T-helper 2 cell (primary cell): ENCODE measurements around the gene ITFG1.

Source experiments
- DNase-seq, 5 experiments: peaks; one replicate each; pipeline versions ENCODE4 v3.0.0 to v3.0.0-alpha.2; 2012 to 2022
- total RNA-seq, 2 donors: gene quantifications; one replicate each; lab custom pipeline; 2026; lab: John Stamatoyannopoulos, UW

The ITFG1 gene
- 23.7 to 33.9 reads per million in 2 donors for total RNA-seq

- peak; percentile 92 to 98 (median 94) for DNase-seq
Measured at GRCh38 chr16:47460711-47461597, at the start of gene ITFG1, which contains the start of gene PHKB. ITFG1 (minus strand) TSS chr16:47461063; CDS start chr16:47461045, 18 bp downstream. PHKB (plus strand) TSS chr16:47461331; CDS start chr16:47461351, 20 bp downstream.

DNA sequence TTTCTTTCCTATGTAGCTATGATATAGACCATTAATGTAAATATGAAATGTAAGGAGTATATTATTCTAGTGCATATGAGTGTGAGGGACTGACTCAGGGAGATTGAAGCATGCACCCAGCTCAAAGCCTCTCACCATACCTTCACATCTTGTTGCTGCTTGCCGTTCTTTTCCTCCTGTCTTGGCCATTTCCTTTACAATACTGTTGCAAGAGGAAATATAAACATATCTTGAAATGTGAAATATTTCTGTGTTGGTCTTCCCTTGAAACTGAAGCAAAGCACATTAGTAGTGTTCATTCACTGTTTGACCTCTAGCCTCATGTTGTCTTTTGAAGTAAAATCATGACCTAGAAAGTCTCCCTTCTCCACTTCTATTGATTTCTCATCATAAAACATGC lies 46.8 kb upstream of the ITFG1 start:
- no peak for DNase-seq

- DNase-seq, result no peak
Measured at GRCh38 chr16:47506800-47507199, 45.9 kb upstream of the ITFG1 start.

DNA sequence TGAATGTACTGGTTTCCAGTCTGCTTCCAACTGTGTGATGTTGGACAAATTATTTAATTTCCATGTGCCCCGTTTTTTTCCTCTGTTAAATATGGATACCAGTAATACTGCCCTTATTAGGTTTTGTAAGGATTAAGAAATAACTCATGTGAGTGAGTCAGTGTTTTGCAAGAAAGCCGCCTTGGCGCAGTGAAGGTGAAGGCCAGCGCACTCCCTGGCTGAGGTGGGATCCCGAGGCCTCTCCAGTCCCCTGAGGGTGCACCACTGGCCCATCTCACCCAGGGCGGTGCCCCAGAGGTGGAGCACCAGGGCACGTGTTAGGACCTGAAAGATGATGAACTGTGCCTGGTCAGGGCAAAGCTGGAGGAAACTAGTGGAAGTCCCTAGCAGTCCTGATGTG lies 43.7 kb upstream of the ITFG1 start:
- no peak for DNase-seq

- no peak for DNase-seq
Measured at GRCh38 chr16:47503936-47504335, 43.1 kb upstream of the ITFG1 start.

- DNase-seq, result no peak
Measured at GRCh38 chr16:47499700-47500264, 38.9 kb upstream of the ITFG1 start.

- no peak for DNase-seq
Measured at GRCh38 chr16:47499080-47499699, 38.3 kb upstream of the ITFG1 start.

DNA sequence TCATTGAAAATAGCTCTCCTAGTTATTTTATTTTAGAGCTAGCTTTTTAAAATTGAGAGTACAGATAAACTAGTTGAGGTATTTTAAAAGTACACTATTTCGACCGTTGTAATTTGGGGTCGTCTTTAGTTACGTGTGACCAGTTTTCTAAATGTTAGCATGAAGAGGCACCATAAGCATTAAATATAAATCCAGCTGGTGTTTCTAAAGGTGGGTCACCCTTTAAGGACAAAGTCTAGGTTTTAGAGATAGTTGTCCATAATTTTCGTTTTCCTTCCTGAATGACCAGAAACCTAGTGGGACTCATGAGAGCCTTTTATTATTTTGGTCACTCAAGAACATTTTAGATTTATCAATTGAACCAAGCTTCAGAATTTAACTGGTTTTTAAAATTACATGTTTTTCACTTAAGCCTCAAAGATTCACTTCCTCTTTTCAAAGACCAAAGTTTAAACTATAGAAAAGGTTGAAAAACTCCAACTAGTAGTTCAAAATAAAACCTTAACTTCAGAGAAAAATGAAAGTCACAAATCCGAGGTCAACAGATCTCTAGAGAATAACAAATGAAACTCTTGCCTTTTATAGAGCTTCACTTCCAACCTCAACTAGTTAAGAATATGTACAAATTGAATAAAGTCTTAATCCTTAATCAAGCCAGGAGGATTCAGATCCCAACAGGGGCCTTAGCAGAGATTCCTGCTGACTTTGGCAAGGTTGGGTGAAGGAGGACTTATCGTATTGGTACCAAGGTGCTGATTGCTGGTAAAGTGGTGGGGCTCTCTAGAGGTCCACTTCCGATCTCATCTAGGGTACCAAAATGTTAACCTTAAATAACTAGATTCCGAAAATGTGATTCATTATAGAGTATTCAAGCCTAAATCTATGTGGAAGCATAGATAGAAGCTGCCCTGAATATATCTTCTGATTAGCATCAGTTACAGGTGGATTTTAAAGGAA lies 32.8 kb upstream of the ITFG1 start:
- no peak for DNase-seq

- DNase-seq, result no peak
Measured at GRCh38 chr16:47492428-47493377, 31.8 kb upstream of the ITFG1 start.

- no peak for DNase-seq
Measured at GRCh38 chr16:47492036-47492427, 31.2 kb upstream of the ITFG1 start.

- no peak for DNase-seq
Measured at GRCh38 chr16:47490471-47490870, 29.6 kb upstream of the ITFG1 start.

DNA sequence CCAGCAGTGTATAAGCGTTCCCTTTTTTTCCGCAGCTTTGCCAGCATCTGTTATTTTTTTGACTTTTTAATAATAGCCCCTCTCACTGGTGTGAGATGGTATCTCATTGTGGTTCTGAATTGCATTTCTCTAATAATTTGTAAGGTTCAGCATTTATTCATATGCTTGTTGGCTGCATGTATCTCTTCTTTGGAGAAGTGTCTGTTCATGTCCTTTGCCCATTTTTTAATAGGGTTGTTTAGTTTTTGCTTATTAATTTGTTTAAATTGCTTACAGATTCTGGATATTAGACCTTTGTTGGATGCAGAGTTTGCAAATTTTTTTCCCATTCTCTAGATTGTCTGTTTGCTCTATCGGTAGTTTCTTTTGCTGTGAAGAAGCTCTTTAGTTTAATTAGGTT lies 27.2 kb upstream of the ITFG1 start:
- no peak for DNase-seq

DNA sequence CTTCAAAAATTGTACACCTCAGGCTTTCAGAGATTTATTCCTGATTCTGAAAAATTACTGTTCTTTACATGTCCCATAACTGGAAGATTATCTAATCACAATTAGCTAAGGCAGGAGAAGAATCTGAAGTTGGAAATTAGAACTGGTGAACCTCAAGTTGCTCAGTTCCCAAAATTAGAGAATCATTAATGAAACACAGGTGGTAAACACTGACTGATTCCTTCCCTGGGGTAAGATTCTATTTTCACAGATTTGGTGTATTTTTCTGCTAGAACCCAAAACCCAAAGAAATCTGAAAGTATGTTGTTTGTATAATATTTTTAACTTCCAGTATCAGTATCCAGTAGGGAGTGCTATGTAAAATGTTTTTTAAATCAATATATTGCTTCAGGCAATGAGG lies 26.0 kb upstream of the ITFG1 start:
- no peak for DNase-seq

- no peak for DNase-seq
Measured at GRCh38 chr16:47483616-47484015, 22.8 kb upstream of the ITFG1 start.

DNA sequence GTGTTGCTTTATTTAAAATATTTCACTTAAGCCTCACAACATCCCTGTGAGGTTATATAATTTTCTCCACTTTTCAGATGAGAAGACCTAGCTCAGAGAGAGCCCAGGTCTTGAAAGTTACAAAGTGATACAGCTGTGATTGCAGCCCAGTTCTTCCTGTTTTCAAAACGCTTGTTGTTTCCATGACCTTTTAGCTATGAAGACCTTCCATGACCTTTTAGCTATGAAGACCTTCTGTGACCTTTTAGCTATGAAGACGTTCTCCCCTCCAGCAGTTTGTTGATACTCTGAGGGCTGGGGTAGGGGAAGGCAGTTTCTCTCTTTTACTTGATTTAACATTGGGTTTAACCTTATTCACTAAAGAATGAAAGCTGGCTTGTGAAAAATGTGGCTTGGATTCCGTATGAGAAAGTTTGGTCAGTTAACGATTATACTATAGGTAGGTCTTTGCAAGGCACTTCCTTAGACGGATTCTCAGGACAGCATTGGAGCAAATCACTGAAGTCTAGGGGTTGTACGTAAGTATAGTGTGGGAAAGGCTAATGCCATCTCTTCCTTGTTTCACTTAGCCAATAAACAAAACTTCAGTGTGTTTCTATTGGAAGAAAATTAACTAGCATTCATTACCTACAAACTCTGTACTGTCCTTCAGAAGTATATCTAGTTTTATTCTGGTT lies 21.0 kb upstream of the ITFG1 start:
- no peak for DNase-seq

DNA sequence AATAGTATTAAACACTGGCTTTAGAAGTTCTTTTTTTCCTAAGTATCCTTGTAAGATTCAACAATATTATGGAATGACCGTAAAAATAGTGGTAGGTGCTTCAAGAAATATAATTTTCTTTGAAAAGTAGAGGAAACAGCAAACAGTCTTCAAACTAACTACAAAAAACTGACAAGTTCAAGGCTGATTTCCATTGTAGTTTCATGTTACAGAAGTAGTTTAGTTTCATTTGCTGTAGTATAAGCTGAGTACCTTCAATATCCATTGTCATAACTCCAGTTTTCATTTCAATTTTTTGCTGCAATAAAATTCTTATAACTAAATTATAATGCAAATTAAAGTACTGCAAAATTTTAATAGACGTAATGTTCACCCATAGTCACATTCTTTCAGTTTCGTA lies 19.5 kb upstream of the ITFG1 start:
- no peak for DNase-seq

DNA sequence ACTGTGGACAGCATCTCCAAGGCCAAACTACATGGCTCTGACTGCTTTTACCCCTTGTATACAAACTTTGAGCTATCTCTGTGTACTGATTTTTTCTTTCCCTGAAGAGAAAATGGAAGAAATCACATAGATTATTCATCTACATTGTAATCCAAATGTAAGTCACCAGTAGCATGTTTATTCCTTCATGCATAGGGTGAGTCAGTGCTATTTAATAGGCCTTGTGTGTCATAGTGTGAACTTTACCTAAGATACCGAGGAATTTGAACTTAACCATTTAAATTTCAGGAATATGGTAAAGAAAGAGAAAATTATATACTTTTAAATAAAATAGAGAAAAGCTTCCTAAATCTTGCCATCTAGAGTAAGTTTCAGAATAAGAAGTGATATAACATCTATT lies 16.8 kb upstream of the ITFG1 start:
- no peak for DNase-seq

- DNase-seq, result no peak
Measured at GRCh38 chr16:47476654-47477345, 15.9 kb upstream of the ITFG1 start.

DNA sequence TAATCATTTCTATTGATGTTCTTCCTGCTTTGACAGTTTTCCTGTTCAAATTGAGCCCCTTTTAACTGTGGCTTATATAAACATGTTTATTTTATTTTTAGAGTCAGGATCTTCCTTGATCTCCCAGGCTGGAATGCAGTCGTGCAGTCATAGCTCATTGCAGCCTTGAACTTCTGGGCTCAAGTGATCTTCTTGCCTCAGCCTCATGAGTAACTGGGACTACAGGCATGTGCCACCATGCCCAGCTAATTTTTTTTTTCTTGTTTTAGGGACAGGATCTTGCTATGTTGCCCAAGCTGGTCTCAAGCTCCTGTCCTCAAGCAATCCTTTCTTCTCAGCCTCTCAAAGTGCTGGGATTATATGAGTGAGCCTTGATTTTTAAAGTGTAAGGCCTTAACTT lies 14.9 kb upstream of the ITFG1 start:
- no peak for DNase-seq

DNA sequence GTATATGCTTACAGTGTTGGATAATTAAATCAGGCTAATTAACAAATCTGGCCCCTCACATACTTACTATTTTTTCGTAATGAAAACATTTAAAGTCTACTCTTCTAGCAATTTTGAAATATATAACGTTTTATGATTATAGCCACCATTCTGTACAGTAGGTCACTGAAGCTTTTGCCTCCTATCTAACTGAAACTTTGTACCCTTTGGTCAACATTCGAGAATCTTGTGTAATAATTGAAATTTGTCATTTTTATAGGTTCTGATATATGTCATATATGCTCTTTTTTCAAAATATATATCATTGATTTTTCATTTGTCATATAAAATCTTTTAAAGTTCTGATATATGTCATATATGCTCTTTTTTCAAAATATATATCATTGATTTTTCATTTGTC lies 12.9 kb upstream of the ITFG1 start:
- no peak for DNase-seq
